ENCODE data around the gene PCBD2.
A peak's percentile ranks its signal among the peaks of the same experiment; 100 is the strongest.
"Not testable (repeated sequence)": the region's sequence is repeated elsewhere in the genome, so short reads cannot be mapped to it uniquely, and the experiment has no call there.

PCBD2 gene

DNA sequence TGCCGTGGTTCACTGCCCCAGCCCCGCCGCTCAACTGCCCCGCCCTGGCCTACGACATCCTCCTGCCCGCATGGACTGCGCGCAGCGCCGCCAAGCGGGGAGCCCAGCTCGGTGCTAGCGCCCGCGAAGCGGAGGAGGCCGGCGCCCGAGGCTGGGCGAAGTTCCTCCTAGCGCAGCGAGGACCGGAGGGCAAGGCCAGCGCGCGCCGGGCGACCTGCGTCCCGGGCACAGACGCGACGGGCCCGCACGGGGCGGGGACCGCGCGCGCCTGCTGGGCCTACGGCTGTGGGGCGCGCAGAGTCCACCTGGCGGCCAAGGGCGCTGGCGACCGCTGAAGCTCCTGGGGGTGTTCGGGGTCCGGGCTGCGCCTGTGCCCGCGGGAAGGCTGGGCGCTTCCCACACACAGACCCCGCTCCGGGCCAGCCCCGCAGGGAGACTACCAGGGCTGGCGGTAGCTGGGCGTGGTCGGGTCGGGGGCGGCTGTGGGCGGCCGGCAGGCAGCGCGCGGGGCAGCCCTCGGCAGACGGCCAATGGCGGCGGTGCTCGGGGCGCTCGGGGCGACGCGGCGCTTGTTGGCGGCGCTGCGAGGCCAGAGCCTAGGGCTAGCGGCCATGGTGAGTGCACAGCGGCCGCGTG is at the start of gene PCBD2:
PCBD2 (plus strand) TSS at position 522 of the 636 bp plus-strand sequence; CDS start at position 531, 9 bp downstream.
- DNase-seq, result peak; percentile 96 to 99 (median 98)

DNA sequence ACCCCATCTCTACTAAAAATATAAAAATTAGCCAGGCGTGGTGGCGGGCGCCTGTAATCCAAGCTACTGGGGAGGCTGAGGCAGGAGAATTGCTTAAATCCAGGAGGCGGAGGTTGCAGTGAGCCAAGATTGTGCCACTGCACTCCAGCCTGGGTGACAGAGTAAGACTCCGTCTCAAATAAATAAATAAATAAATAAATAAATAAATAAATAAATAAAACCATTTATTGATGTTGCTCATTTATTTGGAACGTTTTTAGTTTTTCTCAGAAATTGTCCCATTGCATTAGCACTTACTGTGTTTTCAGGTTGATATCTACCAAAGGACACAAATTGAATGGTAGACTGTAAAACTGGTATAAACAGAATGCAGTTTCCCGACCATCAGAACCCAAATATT is 48.5 kb upstream of the PCBD2 start:
- DNase-seq, result not testable (repeated sequence)

DNA sequence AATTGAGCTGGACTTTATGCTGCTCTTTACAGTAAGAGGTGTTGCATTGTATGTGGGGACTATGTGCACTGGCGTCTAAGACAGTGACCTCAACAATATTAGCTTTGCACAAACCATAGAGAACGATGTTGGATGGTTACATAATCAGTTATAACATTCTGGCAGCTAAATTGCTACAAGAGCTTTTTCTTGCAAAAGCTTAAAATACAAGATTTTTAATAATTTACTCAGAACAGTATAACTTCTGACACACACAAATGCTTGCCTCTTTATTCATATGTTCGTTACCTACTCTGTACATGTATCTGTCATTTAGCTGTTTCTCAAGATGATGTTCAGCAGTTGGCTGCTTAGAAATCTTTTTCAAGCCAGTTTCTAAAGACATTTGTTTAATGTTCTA is 47.5 kb upstream of the PCBD2 start:
- DNase-seq, result no peak

DNA sequence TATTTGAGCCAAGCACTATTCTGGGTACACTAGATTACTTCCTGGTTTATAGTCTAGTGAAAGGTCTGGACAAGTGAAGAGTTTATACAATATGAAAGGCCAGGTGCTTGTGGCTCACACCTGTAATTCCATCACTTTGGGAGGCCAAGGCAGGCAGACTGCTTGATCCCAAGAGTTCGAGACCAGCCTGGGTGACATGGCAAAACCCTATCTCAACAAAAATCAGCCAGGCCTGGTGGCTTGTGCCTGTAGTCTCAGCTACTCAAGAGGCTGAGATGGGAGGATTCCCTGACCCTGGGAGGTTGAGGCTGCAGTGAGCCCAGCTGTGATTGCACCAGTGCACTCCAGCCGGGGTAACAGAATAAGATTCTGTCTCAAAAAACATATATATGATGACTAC is 40.2 kb upstream of the PCBD2 start:
- DNase-seq, result no peak

- no peak for DNase-seq
Observed at GRCh38 chr5:134873494-134873893, 31.4 kb upstream of the PCBD2 start.

DNA sequence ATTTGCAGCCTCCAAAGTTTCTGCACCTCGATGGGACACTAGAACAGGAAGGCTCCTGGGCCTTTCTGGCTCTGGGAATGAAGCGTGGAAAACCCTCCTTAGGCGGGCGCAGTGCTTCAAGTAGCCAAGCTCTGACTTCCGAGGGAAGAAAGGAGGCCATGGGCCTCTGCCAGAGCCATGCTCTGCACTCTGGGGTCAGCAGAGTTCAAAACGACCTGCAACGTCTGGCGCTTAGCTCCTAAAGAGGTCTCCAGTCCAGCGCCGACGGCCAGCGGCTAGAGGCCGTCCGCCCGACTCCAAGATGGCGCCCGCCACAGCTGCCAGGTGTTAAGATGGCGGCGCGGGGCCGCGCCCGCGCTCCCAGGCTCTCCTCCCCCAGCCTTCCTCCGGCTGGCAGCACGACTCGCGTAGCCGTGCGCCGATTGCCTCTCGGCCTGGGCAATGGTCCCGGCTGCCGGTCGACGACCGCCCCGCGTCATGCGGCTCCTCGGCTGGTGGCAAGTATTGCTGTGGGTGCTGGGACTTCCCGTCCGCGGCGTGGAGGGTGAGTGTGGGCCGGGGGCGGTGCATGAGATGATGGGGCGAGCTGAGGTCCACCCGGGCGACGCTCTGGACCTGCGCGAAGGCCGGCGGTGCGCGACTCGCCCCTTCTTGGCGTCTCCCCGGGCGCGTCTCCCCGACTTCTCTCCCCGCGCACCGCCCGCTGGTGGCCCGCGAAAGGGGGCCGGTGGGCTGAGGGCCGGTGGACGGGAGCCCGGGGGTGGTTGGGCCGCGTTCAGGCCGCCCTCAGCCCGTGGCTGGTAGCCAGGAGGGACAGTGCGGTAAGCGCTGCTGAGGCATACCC is 30.7 kb upstream of the PCBD2 start, which contains the start of gene TXNDC15:
TXNDC15 (plus strand) TSS at position 385 of the 844 bp plus-strand sequence; CDS start at position 442, 57 bp downstream.
- DNase-seq, result peak; percentile 89 to 95 (median 90)

DNA sequence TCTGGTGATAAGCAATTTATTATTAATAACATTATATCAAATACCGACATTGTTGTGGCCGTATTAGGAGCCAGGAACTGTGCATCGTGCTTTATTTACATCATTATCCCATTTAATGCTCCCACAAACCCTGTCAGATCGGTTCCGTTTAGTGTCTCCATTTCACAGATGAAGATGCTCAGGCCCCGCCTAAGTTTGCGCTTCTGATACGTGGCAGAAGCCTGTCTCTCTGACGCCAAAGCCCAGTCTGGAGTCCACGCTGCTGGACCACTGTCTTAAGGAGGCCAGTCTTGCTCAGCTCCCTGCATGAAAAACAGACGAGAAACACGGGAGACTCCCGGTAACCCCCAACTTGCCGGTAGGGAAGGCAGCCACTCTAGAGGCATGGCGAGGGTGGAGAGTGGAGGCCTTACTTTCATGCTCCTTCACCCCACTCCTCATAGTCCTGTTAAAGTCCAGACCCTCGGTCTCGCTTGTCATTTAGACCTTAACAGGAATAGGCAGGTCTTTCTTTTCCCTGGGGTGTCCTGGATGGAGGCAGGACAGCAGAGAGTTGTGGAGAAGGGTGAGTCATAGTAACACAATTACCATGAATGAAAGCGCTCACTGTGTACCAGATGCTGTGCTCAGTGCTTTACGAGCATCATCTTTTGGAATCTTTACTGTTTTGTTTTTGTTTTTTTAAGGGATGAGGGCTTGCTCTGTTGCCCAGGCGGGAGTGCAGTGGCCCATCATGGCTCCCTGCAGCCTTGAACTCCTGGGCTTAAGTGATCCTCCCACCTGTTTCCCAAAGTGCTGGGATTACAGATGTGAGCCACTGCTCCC is 29.9 kb upstream of the PCBD2 start:
- DNase-seq, result peak; percentile 41 to 49 (median 42)

DNA sequence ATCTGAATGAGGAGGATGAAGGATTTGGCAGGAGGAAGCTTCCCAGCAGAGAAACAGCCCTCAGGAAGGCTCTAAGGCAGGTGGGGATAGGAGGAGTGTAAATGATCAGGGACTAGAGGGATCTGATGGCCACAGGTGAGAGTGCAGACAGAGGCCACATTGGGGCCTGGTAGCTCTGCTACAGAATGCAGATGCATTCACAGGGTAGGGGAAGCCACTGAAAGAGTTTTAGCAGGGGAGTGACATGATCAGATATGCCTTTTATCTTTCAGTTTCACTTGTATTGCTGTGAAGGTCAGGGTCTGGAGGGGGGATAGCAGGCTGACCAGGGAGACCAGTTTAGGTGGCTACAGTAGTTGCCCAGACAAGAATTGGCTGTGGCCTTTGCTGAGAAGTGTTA is 27.8 kb upstream of the PCBD2 start:
- no peak for DNase-seq

DNA sequence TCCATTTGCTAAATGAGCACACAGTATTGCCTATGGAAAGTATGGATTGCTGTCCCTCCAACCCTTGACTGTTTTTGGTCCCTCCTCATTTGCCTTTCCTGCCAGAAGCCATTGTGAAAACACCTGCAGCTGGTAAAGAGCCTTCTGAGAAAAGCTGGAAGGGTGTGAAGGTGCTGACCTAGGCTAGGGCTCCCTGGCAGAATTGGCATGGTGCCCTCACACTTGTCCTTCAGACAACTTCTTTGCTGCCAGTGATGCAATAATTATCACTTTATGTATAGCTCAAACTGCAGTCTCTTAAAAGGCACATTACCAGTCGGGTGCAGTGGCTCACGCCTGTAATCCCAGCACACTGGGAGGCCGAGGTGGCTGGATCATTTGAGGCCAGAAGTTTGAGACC is 26.5 kb upstream of the PCBD2 start:
- DNase-seq, result no peak

DNA sequence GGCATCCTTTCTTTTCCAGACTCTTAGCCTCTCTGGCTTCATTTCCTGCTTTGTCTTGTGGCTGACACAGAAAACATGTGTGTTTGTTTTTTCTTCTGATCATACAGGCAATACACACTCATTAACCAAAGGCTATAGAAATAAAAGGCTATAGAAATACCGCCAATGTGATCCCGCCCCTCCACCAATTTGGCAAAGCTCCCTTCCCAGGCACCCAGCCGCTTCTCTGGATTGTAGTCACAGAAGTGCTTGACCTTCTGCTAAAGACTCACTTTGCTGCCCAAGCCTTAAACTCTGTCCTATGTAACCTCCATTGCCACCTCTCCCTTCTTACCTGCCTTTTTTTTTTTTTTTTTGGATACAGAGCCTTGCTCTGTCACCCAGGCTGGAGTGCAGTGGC is 25.5 kb upstream of the PCBD2 start:
- DNase-seq, result no peak

GRCh38 chr5:134880937-134881336 is 24.0 kb upstream of the PCBD2 start:
- DNase-seq, result not testable (repeated sequence)

DNA sequence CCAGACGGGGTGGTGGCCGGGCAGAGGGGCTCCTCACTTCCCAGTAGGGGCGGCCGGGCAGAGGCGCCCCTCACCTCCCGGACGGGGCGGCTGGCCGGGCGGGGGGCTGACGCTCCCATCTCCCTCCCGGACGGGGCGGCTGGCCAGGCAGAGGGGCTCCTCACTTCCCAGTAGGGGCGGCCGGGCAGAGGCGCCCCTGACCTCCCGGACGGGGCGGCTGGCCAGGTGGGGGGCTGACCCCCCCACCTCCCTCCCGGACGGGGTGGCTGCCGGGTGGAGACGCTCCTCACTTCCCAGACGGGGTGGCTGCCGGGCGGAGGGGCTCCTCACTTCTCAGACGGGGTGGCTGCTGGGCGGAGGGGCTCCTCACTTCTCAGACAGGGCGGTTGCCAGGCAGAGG is 23.2 kb upstream of the PCBD2 start:
- DNase-seq, result not testable (repeated sequence)

GRCh38 chr5:134887593-134888159 is 17.3 kb upstream of the PCBD2 start:
- no peak for DNase-seq

- no peak for DNase-seq
Observed at GRCh38 chr5:134889335-134889734, 15.6 kb upstream of the PCBD2 start.

DNA sequence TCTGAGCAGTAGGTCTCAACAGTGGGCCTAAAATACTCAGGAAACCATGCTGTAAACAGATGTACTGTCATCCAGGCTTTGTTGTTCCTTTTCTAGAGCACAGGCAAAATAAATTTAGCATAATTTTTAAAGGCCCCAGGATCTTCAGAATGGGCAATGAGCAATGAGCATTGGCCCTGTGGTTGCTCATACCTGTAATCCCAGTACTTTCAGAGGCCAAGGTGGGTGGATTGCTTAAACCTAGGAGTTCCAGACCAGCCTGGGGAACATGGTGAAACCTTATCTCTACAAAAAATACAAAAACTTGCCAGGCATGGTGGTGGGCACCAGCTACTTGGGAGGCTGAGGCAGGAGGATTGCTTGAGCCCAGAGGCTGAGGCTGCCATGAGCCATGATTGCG is 13.5 kb upstream of the PCBD2 start:
- no peak for DNase-seq

GRCh38 chr5:134892282-134892681 is 12.6 kb upstream of the PCBD2 start:
- DNase-seq, result no peak

GRCh38 chr5:134892926-134893325 is 12.0 kb upstream of the PCBD2 start:
- DNase-seq, result no peak

DNA sequence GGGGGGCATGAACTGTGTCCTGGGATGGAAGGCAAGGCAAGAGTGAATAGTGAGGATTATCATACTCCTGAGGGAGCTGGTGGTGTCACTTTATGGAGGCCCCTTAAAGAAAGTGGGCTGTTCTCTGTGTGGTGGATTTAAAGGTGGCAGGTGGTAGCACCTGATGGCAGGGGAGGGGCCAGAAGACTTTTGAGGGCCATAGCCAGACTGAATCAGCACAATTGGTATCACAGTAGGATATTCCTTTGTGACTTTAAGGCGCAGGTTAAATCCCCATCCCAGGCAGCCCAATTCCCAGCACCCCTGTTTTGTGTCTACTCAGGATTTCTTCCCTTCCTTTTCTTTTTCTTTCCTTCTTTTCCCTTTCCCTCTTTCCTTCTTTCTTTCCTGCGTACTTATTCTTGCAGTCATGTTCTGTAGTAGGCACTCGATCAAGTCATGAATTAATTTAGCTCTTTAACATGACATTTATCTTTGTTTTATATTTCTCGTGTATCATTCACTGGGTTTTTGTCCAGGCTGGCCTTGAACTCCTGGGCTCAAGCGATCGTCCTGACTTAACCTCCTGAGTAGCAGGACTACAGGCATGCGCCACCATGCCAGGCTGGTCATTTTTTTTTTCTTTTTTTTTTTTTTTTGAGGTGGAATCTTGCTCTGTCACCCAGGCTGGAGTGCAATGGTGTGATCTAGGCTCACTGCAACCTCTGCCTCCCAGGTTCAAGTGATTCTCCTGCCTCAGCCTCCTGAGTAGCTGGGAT is 11.0 kb upstream of the PCBD2 start:
- DNase-seq, result no peak

DNA sequence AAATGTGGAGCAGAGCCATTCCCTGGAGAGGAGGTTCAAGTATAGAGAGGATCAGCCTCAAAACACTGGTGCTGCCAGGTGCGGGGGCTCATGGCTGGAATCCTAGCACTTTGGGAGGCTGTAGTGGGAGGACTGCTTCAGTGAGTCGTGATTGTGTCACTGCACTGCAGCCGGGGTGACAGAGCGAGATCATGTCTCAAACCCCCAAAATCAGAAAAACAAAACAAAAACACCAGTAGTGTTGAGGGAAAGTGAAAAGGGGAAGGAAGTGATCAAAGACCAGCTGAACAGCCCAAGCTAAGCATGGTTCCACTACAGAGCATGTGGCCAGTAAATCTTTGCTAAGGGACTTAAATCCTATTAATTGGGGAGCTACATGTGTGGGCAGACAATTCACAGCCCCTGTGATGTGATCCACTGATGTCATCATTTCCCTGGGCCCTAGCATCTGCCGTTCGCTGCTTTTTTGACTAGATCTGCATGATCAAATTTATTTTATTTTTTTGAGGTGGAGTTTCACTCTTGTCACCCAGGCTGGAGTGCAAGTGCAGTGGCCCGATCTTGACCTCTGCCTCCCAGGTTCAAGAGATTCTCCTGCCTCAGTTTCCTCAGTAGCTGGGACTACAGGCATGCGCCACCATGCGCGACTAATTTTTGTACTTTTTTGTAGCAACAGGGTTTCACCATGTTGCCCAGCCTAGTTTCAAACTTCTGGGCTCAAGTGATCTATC is 2.7 kb upstream of the PCBD2 start:
- peak; percentile 65 to 82 (median 80) for DNase-seq

GRCh38 chr5:134905246-134905996 is 490 bp downstream of the PCBD2 start:
- peak; percentile 67 to 79 (median 75) for DNase-seq

- no peak for DNase-seq
Observed at GRCh38 chr5:134906811-134907210, 1.9 kb downstream of the PCBD2 start.

Data from suppressor macrophage treated with lipopolysaccharide for 1 hour (primary cell).